AG20443 (cell line): ENCODE results near the gene AK6.
A peak's percentile ranks its signal among the peaks of the same experiment; 100 is the strongest.
"Not testable (repeated sequence)": the region's sequence is repeated elsewhere in the genome, so short reads cannot be mapped to it uniquely, and the experiment has no call there.

Experiments
- DNase-seq: peaks from one replicate; pipeline ENCODE4 v3.0.0; 2012; ENCODE audit warnings: low spot score, mixed read lengths

Gene AK6

DNA sequence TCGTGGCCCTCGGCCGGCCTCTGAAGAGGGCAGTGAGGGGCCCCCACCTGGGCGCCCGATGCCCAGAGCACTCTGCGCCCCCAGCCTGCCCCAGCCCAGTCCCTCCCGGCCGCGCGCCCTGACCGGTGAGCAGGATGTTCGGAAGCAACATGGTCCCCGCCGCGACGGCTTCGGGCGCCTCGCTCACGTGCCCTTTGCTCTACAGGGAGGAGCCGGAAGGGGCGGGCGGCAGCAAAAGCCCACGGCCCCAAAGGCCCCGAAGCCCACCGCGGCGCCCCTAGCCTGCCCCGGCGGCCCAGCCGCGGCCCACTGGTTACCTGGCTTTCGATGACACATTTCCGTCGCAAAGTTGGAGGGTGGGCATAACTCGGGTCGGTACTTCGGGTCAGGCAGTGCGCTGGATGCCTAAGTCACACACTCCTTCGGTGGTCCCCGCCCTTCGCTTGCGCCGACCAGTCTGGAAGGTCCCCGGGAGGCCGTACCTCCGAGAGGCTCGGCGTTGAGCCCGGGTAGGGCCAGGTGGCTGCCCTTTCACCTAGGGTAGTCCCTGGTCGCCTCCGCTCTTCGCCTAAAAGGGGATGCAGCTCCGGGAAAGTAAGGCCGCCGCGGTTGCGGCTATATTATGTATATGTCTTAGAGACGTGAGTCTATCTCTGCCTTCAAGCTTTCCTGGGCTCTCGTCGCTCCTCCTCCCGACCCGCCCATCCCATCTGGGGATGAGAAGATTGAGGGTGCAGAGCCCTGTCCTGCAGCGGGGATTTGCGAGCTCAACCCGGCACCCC lies at the start of gene AK6, which contains the start of the genes RAD17 and TAF9:
TSS of gene AK6 (minus strand) at position 181 of the 782 bp plus-strand sequence. CDS start at position 151, 30 bp downstream.
TSS of gene RAD17 (plus strand) at position 479 of the 782 bp plus-strand sequence. CDS start 2,391 bp downstream, outside the sequence.
TSS of gene TAF9 (minus strand) at position 181 of the 782 bp plus-strand sequence. CDS start 3,783 bp downstream, outside the sequence.
- peak; percentile 95 for DNase-seq

DNA sequence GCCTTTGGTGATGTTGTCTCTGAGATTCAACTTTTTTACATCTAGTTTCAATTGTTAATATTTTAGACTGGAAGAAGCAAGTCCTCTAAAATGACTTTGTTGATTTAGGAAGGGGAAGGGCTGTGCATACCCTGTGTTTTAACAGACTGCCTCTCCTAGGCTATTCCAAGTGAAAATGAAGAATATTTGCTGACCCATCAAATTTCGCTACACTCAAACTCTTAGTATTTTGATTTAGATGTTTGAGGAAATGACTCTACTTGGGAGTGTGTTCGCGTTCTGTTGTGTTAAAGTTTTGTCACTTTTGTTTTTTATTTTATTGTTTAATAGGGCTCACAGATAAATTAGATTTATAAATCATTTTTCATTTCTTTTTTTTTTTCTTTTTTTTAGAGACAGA lies 49.2 kb upstream of the AK6 start:
- no peak for DNase-seq

- no peak for DNase-seq
Measured at GRCh38 chr5:69416699-69417098, 47.4 kb upstream of the AK6 start.

GRCh38 chr5:69416180-69416579 lies 46.9 kb upstream of the AK6 start:
- no peak for DNase-seq

DNA sequence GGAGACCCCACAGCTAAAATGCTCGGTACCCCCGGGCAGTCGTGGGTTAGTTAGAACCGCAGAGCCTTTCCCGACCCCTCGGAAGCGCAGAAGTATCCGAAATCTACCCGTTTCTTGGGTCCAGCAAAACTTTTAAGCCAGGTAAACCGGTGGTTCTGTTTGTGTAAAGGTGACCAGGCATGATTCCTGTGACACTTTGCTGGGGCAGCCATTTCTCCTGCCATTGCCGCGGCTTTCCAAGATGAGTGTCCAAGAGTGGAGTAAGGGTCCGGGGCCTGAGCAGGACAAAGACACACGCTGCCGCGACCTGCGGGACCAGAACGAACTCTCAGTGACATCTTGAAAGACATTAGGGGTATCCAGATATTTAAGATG lies 46.3 kb upstream of the AK6 start:
- no peak for DNase-seq

GRCh38 chr5:69414885-69415583 lies 45.7 kb upstream of the AK6 start, which contains the start of gene MARVELD2:
Gene MARVELD2, plus strand, starts transcription at chr5:69415116. Its CDS starts 4,270 bp downstream, at chr5:69419386.
- DNase-seq = peak; percentile 67

DNA sequence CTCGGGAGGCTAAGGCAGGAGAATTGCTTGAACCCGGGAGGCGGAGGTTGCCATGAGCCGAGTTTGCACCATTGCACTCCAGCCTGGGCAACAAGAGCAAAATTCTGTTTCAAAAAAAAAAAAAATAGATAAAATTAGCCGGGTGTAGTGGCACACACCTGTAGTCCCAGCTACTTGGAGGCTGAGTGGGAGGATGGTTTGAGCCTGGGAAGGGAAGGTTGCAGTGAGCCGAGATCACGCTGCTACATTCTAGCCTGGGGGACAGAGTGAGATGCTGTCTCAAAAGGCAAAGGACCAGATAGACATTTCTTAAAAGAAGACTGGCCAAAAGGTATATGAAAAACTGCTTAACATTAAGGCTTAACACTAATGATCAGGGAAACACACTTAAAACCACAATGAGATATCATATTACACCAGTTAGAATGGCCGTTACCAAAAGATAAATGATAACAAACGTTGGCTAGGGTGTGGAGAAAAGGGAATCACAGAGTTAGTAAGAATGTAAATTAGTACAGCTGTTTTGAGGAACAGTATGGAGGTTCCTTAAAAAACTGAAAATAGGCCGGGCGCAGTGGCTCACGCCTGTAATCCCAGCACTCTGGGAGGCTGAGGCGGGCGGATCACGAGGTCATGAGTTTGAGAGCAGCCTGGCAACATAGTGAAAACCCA lies 35.5 kb upstream of the AK6 start:
- DNase-seq = no peak

GRCh38 chr5:69378376-69378775 lies 9.1 kb upstream of the AK6 start:
- no peak for DNase-seq

DNA sequence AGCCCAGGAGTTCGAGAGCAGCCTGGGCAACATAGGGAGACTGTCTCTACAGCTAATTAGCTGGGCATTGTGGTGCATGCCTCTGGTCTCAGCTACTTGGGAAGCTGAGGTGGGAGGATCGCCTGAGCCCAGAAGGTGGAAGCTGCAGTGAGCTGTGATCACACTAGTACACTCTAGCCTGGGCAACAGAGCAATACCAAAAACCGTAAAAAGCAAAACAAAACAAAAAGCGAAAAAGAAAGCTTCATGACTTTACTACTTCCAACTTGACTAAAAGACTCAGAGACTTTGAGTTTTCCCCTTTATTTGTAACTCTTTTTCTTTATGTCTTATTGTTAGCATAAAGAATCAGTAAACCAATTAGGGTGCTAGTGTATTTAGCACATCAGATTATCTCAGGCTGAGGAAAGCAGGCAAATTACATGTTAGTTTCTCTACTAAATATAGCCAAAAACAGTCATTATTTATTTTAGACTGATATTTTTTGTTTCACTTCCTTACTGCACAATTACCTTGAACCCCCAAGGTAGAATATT lies 5.7 kb upstream of the AK6 start:
- no peak for DNase-seq

- no peak for DNase-seq
Measured at GRCh38 chr5:69372394-69372793, 3.1 kb upstream of the AK6 start.

DNA sequence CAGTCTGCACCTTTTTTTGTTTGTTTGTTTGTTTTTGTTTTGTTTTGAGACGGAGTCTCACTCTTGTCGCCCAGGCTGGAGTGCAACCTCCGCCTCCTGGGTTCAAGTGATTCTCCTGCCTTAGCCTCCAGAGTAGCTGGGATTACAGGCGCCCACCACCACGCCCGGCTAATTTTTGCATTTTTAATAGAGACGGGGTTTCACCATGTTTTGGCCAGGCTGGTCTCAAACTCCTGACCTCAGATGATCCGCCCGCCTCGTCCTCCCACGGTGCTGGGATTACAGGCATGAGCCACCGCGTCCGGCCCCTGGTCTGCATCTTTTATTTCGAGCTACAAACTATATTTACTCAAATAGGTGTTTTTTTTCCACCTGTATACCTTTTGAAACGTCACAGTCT lies 1.0 kb upstream of the AK6 start:
- not testable (repeated sequence) for DNase-seq

DNA sequence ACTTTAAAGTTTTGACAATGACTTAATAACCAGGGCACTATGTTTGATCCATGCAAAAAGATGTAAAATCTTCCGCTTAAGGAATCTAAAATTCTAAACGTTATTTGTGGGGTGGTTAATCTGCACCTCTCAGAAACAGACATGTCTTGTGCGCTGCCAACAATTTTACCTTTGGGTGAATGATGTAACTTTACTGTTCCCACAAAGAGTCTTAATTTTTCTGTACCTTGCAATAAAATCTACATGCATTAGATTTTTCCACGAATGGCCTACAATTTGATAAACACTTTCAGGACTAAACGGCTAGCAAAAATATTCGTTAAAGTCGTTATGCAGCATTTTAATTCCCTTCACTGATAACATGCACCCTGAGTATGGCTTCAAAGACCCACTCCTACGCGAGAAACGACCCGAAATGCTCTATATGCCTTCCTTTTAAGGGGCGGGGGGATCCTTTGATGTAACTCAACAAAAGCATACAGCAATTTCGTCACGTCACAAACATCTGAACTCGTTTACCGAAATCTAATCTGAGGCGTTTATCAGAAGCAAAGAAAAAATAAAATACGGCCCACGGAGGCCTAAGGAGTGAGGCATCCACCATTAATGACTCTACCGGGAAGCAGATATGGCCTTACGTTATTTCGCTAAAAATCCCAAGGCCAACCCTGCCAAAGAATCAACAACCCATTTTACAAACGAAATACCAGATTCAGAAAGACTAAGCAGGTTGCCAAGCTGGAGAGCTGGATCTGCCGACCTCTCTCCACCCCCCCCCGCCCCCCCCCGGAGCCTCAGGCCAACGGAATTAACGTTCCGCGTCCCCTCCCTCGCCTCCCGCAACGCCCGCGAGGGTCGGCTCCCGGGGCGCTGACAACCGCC lies 621 bp downstream of the AK6 start:
- peak; percentile 80 for DNase-seq

- no peak for DNase-seq
Measured at GRCh38 chr5:69367697-69368279, 1.5 kb downstream of the AK6 start.

DNA sequence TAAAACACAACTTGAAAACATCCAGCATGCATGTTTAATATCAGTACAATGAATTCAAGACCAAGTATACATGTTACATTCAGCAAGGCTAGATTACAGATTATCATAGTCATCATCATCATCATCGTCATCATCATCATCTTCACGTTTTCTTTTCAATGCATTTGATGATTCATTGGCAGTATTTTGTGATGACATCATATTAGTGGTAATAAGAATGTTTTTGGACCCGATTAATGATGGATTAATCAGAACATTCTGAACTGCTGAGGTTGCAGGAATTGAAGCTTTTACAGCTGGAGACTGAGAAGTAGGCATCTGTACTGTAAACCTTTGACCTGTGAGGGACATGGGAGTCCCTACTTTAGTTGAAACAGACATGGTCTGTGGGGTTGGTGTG lies 4.5 kb downstream of the AK6 start:
- DNase-seq = no peak

DNA sequence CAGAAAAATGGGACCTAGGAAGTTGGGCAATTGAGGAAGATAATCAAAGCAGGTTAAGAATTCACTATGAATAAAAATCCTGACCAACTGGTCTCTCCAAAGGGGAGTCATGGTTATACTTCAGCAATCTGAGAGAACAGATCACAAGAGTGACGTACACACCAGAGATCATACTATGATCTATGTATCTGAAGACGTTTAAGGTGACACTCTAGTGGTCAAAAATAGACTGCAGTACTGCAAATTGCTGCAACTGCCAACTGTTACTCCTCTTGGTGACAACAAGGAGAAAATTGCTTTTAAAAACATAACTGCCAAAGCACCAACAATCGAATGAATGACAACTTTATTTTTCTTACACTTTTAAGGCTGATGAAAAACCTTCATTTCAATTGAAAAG lies 4.9 kb downstream of the AK6 start:
- DNase-seq = peak; percentile 14

- no peak for DNase-seq
Measured at GRCh38 chr5:69360442-69360841, 8.9 kb downstream of the AK6 start.

DNA sequence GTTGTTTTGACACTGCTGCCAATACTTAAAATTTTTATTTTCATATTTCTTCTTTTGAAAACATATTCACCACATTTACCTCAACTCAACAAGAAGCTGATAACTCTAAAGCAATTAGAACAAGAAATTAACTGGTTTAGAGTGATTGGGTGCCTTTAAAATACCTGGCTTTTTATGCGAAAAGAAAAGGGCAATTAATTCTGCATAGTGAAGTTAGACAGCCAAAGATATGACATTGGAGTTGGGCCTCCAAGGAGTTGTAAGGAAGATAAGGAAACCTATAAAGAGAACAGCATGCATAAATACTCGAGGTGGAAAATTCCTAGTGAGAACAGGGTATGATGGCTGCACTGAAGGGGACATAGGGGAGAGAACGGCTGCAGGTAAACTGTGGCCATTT lies 9.6 kb downstream of the AK6 start:
- DNase-seq = no peak

GRCh38 chr5:69350664-69351063 lies 18.7 kb downstream of the AK6 start:
- no peak for DNase-seq

DNA sequence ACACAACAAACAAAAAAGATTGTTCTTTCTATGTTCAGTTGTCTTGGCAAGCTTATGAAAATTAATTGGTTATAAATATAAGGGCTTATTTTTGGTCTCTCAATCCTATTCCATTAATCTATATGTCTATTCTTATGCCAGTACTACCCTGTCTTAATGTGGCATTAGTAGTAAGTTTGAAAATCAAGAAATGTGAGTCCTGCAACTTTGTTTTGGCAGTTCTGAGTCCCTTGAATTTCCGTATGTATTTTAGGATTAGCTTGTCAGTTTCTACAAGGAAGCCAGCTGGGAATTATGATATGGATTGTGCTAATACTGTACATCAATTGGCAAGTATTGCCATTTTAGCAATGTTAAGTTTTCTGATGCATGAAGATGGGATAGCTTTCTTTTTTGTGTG lies 26.2 kb downstream of the AK6 start:
- no peak for DNase-seq

GRCh38 chr5:69341520-69342161 lies 27.7 kb downstream of the AK6 start:
- no peak for DNase-seq
